Stimulated activated CD8-positive, alpha-beta memory T cell treated with anti-CD3 and anti-CD28 coated beads, Interleukin-7, amount 100 ng/mL, for 24 hours (primary cell): ENCODE results near the gene CERS3.

Source experiments
- DNase-seq: peaks from one replicate; pipeline ENCODE4 v3.0.0-alpha.2; 2020; ENCODE audit warnings: low read depth

CERS3 gene

GRCh38 chr15:100528833-100529428 is at the start of gene CERS3:
TSS of gene CERS3 (minus strand) at chr15:100528950. CDS start at chr15:100501849, 27,101 bp downstream.
- DNase-seq, result no peak

- DNase-seq, result no peak
Measured at GRCh38 chr15:100573526-100573925, 44.8 kb upstream of the CERS3 start.

GRCh38 chr15:100572362-100572983 is 43.7 kb upstream of the CERS3 start:
- DNase-seq, result no peak

GRCh38 chr15:100571592-100572167 is 42.9 kb upstream of the CERS3 start:
- DNase-seq, result no peak

- DNase-seq, result no peak
Measured at GRCh38 chr15:100570735-100571313, 42.1 kb upstream of the CERS3 start.

GRCh38 chr15:100570275-100570674 is 41.5 kb upstream of the CERS3 start:
- DNase-seq, result no peak

- no peak for DNase-seq
Measured at GRCh38 chr15:100569391-100569790, 40.6 kb upstream of the CERS3 start.

- DNase-seq, result no peak
Measured at GRCh38 chr15:100566850-100567628, 38.3 kb upstream of the CERS3 start.

GRCh38 chr15:100565591-100565990 is 36.8 kb upstream of the CERS3 start:
- no peak for DNase-seq

- no peak for DNase-seq
Measured at GRCh38 chr15:100560323-100560722, 31.6 kb upstream of the CERS3 start.

GRCh38 chr15:100559330-100559729 is 30.6 kb upstream of the CERS3 start:
- no peak for DNase-seq

- DNase-seq, result no peak
Measured at GRCh38 chr15:100558771-100559254, 30.1 kb upstream of the CERS3 start.

- no peak for DNase-seq
Measured at GRCh38 chr15:100553468-100553867, 24.7 kb upstream of the CERS3 start.

- no peak for DNase-seq
Measured at GRCh38 chr15:100547961-100548360, 19.2 kb upstream of the CERS3 start.

GRCh38 chr15:100544946-100545345 is 16.2 kb upstream of the CERS3 start:
- DNase-seq, result no peak

- DNase-seq, result no peak
Measured at GRCh38 chr15:100544338-100544841, 15.6 kb upstream of the CERS3 start.

GRCh38 chr15:100542290-100542689 is 13.5 kb upstream of the CERS3 start:
- no peak for DNase-seq

- no peak for DNase-seq
Measured at GRCh38 chr15:100537331-100537730, 8.6 kb upstream of the CERS3 start.

- DNase-seq, result no peak
Measured at GRCh38 chr15:100536733-100537132, 8.0 kb upstream of the CERS3 start.

- DNase-seq, result no peak
Measured at GRCh38 chr15:100533886-100534285, 5.1 kb upstream of the CERS3 start.

GRCh38 chr15:100531823-100532327 is 3.1 kb upstream of the CERS3 start:
- no peak for DNase-seq

GRCh38 chr15:100531204-100531603 is 2.5 kb upstream of the CERS3 start:
- DNase-seq, result no peak
